Stimulated activated CD4-positive, alpha-beta T cell treated with anti-CD3 and anti-CD28 coated beads, Interleukin-2, amount 100 ng/mL, for 4 hours (primary cell): Measurements from ENCODE around the gene ZNF407.

ENCODE experiments used
- DNase-seq: peaks from one replicate; pipeline ENCODE4 v3.0.0-alpha.2; 2020; ENCODE audit warnings: low read depth

Gene ZNF407

DNA sequence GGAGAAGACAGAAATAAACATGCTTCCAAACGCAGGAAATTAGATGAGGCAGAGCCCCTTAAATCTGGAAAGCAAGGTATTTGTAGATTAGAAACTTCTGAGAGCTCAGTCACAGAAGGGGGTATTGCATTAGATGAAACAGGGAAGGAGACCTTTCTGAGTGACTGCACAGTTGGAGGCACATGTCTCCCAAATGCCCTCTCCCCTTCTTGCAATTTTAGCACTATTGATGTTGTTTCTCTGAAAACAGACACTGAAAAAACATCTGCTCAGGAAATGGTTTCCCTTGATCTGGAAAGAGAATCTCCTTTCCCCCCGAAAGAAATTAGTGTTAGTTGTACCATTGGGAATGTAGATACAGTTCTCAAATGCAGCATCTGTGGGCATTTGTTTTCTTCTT lies 33.5 kb downstream of the ZNF407 start:
- DNase-seq: no peak

DNA sequence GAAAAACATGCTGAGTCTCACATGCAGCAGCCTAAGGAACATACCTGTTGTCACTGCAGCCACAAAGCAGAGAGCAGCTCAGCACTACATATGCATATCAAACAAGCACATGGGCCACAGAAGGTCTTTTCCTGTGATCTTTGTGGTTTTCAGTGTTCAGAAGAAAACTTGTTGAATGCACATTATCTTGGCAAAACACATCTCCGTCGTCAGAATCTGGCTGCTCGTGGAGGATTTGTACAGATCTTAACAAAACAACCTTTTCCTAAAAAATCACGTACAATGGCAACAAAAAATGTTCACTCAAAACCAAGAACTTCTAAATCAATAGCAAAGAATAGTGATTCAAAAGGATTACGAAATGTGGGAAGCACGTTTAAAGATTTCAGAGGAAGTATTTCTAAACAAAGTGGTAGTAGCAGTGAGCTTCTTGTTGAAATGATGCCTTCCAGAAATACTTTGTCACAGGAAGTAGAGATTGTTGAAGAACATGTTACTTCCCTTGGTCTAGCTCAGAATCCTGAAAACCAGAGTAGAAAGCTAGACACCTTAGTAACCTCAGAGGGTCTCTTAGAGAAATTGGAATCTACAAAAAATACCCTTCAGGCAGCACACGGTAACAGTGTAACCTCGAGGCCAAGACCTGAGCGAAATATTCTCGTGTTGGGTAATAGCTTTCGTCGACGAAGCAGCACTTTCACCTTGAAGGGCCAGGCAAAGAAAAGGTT lies 34.1 kb downstream of the ZNF407 start:
- no peak for DNase-seq

GRCh38 chr18:74632351-74632679 lies 34.6 kb downstream of the ZNF407 start:
- DNase-seq: no peak

- no peak for DNase-seq
Observed at GRCh38 chr18:74632856-74633255, 35.2 kb downstream of the ZNF407 start.

DNA sequence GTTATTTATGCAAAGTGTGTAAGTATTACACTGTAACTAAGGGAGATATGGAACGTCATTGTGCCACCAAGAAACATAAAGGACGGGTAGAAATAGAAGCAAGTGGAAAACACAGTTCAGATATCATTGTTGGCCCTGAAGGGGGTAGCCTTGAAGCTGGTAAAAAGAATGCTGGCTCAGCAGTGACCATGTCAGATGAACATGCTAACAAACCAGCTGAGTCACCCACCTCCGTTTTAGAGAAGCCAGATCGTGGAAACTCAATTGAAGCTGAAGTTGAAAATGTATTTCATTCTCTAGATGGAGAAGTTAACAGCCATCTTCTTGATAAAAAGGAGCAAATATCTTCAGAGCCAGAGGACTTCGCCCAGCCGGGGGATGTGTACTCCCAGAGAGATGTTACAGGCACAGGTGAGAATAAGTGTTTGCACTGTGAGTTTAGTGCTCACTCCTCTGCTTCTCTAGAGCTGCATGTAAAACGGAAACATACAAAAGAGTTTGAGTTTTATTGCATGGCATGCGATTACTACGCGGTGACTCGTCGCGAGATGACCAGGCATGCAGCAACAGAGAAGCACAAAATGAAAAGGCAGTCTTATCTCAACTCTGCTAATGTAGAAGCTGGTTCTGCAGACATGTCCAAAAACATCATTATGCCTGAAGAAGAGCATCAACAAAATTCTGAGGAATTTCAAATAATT lies 36.1 kb downstream of the ZNF407 start:
- no peak for DNase-seq

- DNase-seq: no peak
Observed at GRCh38 chr18:74635224-74635975, 37.7 kb downstream of the ZNF407 start.

DNA sequence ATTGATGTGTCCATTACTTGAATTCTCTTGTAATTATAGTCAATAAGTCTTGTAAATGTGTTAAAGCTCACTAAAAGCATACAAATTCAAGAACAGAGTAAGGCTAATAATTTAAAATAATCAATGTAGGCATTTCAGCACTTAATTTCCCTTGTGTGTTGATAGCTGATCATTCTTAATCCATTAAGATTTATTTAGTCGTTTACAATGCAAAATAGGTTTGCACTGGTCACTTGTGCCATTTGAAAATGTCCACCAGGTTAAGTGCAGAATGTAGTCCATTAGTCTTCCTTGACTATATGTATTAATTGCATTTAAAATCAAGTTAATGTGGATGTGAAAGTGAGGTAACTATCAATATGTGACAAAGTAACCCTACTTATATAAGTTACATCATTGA lies 39.4 kb downstream of the ZNF407 start:
- no peak for DNase-seq

GRCh38 chr18:74638210-74638609 lies 40.5 kb downstream of the ZNF407 start:
- DNase-seq: no peak

GRCh38 chr18:74644713-74645112 lies 47.0 kb downstream of the ZNF407 start:
- no peak for DNase-seq

DNA sequence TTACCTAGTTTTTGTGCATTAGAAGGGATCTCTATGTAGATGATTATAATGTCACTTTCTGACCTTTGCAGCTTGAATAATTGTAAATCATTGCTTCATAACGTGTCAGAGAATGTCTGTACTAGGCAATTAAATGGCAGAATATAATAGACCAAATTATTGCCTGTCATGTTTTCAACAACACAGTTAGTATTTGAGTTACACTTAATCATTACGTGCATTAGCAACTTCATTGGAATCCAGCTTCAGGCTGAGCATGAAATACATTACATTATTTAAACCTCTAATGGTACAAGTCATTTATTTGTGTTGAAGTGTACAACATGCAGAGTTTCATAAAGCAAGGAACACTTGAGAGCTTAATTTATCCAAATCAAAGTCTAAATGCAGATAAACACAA lies 48.0 kb downstream of the ZNF407 start:
- DNase-seq: no peak

GRCh38 chr18:74651327-74652128 lies 53.9 kb downstream of the ZNF407 start:
- no peak for DNase-seq

DNA sequence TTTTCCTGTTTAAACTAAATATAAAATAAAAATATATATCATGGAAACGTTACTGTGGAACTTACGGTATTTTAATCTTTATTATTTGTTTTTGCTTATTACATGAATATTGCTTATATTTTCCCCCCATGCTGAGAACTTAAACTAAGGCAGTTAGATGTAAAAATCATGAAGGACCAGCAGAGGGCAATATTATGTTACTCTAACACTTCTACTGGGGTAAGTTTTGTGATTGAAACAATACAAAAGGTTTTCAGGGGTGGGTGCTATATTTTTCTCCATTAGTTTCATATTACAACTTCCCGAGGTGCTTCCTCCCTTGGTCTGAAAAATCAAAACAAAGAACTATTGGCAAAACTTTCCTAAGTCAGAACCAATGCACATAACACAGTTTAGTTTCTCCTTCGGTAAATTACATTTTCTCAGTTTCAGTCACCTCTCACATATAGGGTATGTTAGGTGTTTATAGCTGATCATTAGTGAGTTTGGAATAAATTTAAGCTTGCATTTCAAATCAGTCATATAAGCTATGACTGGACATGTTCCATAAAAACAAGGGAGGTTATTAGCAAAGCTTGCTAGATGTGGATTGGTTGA lies 54.8 kb downstream of the ZNF407 start:
- no peak for DNase-seq

GRCh38 chr18:74654638-74655037 lies 57.0 kb downstream of the ZNF407 start:
- no peak for DNase-seq

- DNase-seq: no peak
Observed at GRCh38 chr18:74661008-74661407, 63.3 kb downstream of the ZNF407 start.

DNA sequence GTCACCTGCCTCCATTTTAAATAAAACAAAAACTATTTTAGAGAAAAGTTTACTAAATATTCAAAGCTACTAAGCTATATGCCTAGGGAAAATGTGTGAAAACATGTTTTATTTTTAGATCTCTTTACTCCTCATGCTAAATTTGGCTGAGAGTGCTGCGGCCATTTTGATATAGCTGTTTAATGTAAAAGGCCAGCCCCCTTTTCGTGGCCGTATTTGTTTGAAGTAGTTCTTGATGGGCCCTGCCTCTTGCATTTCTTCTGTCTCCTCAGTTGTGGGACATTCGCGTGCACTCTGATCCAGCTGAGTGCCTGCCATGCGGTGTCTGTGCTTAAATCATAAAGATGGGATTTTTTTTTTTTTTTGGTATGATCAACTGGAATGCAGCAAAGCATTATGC lies 64.0 kb downstream of the ZNF407 start:
- no peak for DNase-seq

DNA sequence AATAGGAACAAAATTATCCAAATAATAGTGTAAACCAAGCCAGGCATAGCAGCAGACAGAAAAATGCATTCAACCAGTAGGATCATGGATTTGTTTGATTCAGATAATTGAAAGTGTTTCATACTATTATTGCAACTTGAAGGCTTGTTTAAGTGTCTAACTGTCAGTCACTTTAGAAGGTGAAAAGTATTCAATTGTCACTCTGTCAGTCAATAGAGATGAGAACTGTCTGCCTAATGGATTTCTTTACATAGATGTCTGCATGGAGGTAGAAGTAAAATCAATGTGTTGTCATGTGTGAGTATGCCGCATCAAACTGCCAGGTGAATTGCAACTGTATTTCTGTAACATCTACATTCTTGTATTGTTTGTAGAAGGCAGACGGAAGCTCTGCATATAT lies 65.0 kb downstream of the ZNF407 start:
- no peak for DNase-seq

- DNase-seq: no peak
Observed at GRCh38 chr18:74665346-74665745, 67.7 kb downstream of the ZNF407 start.

DNA sequence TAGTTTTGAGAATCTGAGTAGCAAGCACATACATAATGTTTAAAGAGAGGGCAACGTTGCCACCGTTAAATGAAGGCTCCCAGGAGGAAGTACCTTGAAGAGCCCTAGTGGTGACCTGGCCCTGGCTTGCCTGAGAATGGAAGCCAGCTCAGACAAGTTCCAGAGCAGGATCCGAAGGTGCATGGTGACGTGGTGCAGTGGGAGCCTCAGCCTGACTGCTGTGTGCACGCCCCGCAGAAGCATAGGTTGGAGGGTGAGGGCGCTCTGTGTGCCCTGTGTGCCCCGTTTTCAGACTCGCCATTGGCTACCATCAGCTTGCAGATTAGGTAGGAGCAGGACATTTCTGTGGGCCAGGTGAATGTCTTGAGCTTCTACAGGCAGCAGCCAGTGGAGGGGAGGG lies 68.2 kb downstream of the ZNF407 start:
- DNase-seq: no peak

DNA sequence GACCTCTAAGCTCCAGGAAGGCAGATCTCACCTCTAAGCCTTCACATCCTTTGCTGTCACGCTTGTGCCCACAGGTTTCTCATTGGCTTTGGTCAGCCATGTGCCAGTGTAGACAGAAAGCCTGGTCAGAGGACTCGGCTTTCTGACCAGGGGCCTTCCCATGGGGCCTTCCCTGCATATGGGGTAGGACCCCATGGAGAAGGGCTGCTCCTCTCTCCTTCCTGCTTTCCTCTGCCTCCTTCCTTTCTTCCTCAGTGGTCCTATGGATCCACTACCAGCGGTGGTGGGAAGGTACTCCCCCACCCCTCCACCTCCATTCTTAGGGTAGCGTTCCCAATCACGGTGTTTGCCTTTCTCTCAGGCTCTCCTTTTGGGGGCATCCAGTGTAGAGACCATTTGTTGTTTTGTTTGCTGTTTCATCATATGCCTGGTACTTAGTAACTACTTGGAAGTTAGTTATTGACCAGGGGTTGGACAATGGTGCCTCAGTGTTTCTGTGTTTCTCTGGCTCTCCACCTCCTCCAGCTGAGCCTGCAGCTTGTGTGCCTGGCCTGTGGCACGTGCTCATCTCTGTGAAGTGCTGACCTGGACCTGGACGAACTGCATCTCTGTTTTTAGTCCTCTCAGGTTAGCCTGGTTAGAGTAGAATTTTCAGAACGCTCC lies 71.6 kb downstream of the ZNF407 start:
- no peak for DNase-seq

GRCh38 chr18:74672371-74672770 lies 74.7 kb downstream of the ZNF407 start:
- DNase-seq: no peak

DNA sequence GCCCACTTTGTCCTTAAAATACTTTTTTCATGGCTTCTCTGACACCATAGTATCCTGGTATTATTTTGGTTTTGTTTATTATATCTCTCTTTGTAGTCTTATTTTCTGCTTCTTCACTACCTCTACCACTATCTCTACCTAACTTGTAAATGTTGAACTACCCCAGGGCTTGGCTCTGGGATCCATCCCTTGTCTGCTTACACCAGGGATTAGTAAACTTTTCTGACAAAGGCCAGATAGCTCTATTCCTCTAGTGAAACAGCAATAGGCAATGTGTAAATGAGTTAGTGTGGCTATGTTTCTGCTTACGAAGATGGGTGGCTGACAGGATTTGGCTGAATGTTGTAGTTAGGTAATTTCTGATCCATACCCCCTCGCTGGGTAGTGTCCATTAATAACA lies 76.8 kb downstream of the ZNF407 start:
- DNase-seq: no peak
